GM20431 (cell line): Measurements from ENCODE around the gene ANXA8L1.
"Not testable (repeated sequence)": the region's sequence is repeated elsewhere in the genome, so short reads cannot be mapped to it uniquely, and the experiment has no call there.

ENCODE experiments used
- in situ Hi-C: fragments of 300-500 bp; cut with MseI, MboI; formaldehyde crosslinking; loops from one replicate; pipeline ENCODE4 v1.15.0; 2020; ENCODE audit warnings: low sequenced_read_pairs; ENCODE audit not compliant: unreplicated experiment

ANXA8L1 gene, protein sequence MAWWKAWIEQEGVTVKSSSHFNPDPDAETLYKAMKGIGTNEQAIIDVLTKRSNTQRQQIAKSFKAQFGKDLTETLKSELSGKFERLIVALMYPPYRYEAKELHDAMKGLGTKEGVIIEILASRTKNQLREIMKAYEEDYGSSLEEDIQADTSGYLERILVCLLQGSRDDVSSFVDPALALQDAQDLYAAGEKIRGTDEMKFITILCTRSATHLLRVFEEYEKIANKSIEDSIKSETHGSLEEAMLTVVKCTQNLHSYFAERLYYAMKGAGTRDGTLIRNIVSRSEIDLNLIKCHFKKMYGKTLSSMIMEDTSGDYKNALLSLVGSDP

DNA sequence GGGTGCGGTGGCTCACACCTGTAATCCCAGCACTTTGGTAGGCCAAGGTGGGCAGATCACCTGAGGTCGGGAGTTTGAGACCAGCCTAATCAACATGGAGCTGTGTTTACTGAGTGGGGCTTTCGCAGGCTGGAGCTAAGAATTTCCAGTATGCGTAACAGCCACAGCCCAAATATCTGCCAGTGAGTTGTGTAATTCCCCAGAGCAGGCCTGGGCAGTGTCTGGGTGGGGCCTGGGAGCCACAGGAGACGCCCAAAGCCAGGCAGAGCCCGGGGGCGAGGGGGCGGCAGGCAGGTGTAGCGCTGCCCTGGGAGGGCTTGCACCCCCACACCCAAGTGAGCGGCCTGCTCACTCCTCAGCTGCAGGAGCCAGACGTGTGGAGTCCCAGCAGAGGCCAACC is at the start of gene ANXA8L1:
Gene ANXA8L1, plus strand, starts transcription at position 371 of the 400 bp plus-strand sequence. CDS start 76 bp downstream, outside the sequence.
- in situ Hi-C loops = not testable (repeated sequence)

DNA sequence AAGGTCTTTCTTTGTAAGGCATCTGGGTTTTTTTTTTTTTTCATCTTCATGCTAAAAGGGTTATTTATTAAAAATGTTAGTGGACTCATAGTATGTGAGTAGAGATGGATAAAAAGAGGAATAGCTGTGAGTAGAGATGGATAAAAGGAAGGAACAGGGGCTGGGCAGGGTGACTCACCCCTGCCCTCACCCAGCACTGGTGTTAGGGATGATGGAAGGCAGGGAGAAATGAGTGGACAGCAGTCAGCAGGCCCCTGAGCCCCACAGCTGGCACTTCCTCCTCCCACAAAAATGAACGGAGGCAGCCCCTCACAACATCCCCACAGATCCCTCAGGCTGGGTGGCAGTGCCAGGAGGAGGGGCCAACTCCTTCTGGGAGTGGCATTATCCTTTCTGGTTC is 49.5 kb upstream of the ANXA8L1 start:
- in situ Hi-C loops = no loop called here

GRCh38 chr10:46326971-46327370 is 48.6 kb upstream of the ANXA8L1 start:
- in situ Hi-C loops = no loop called here

- in situ Hi-C loops = no loop called here
Measured at GRCh38 chr10:46327685-46328084, 47.9 kb upstream of the ANXA8L1 start.

DNA sequence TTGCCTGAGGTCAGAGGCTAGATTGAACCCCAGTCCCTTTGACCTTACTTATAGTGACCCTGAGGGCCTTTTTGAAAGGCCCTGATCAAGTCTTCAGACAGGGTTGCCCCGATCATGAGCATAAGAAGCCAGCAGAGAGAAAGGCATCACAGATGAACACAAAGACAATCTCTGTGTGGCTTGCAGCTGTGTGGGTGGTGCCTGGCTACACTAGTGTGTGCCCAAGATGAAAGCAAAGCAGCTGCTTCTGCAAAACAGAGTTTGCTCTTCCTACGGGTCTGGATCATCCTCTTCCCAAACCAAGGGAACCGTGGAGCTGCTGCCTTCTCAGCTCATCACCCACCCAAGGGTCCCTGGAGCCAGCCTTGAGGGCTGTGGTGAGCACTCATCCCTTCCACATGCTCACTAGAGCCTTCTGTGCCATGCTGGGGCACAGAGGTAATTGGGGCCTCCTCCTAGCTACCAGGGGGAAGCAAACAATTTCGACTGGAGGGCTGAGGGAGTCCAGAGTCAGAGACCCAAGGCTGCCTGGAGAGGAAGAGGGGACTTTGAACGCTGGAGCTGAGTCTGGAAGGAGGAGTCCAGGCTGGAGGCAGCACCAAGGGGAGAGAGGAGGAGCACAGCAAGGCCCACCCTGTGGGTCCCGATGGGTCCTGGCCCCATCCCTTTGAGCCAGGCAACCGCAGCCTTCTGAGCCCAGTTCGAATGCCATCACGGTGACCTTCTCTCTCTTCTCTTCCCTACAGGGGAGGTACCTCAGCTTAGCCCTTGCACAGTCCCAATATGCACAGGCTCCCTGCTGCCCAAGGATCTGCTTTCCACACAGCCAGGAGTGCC is 46.5 kb upstream of the ANXA8L1 start:
- in situ Hi-C loops = no loop called here

GRCh38 chr10:46329690-46330016 is 45.9 kb upstream of the ANXA8L1 start:
- in situ Hi-C loops = no loop called here

- in situ Hi-C loops = no loop called here
Measured at GRCh38 chr10:46330894-46331293, 44.7 kb upstream of the ANXA8L1 start.

DNA sequence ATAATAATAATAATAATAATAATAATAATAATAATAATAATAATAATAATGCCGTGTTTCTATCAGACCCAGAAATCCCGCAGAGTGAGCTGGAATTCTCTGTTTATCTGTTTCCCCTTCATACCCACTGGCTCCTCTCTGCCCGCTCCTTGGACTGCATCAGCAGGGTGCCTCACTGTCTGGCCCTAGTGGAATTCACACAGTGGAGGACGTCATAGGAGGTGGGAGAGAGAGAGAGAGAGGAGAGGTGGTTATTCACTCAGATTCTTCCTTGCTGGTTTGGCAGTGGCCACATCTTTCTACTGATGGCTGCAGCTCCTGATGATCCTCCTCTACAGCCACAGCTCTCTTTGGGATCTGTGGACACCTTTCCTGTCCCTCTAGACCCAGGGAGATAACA is 10.1 kb upstream of the ANXA8L1 start:
- in situ Hi-C loops = not testable (repeated sequence)

DNA sequence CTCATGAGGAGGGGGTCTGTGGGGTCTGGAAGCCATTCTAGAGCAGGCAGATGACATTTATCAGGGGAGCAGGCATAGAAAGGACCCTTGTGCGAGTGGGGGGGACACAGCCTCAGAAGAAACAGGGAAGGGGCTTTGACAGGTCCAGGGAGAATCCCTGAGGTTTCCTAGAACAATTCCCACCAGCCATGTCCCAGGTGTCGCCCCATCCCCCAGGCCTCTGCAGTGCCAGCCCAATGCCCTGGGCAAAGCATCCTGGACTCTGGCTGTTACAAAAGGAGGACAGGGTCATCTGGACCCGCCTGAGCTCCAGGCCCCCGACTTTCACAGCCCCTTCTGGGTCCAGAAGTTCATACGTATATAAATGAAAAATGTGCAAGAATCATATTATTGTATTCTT is 8.4 kb upstream of the ANXA8L1 start:
- in situ Hi-C loops = not testable (repeated sequence)

GRCh38 chr10:46367666-46368240 is 7.8 kb upstream of the ANXA8L1 start:
- in situ Hi-C loops = not testable (repeated sequence)

- in situ Hi-C loops = not testable (repeated sequence)
Measured at GRCh38 chr10:46368956-46369355, 6.6 kb upstream of the ANXA8L1 start.

DNA sequence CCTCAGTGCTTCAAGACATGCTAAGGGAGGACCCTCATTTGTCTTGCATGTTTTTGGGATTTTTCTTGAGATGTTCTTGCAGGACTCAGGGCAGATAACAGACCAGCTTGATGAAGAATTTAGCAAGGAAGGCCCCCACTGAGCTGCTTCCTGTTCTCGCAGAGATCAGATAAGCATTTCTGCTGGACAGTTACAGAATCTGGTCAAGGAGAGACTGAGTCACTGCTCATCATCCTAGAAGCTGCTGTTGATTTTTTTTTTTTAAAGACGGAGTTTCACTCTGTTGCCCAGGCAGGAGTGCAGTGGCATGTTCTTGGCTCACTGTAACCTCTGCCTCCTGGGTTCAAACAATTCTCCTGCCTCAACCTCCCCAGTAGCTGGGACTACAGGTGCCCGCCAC is 1.2 kb upstream of the ANXA8L1 start:
- in situ Hi-C loops = not testable (repeated sequence)

- in situ Hi-C loops = not testable (repeated sequence)
Measured at GRCh38 chr10:46377022-46377421, 1.4 kb downstream of the ANXA8L1 start.

GRCh38 chr10:46377651-46378050 is 2.1 kb downstream of the ANXA8L1 start:
- in situ Hi-C loops = not testable (repeated sequence)

- in situ Hi-C loops = not testable (repeated sequence)
Measured at GRCh38 chr10:46378108-46378507, 2.5 kb downstream of the ANXA8L1 start.

DNA sequence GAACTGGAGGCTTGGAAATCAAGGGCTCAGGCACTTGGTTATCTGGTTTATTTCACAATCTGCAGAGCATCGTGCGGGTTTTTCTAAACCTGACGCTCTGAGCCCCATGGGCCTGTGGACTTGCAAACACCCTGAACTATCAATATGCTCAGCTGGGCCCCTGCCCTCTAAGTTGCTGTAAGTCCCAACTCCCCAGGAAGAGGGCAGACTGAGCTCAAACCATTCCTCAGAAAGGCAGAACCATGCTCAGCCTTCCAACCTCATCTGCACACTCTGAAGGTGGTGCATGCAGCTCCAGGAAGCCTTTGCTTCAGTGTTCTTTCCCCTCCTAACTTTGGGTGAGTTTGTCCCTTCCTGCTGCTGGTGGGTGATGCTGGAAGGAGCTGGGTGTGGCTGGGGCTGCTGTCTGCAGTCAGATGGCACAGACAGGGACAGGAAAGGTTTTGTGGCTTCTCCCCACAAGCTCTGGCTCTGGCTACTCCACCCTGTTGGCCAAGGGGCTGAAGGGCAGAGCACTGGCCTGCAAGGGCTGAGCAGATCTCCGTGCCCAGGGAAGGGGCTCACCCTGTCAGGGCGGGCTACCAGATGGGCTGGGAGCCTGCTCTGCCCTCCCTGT is 3.8 kb downstream of the ANXA8L1 start:
- in situ Hi-C loops = not testable (repeated sequence)

GRCh38 chr10:46385858-46386257 is 10.3 kb downstream of the ANXA8L1 start:
- in situ Hi-C loops = not testable (repeated sequence)

- in situ Hi-C loops = not testable (repeated sequence)
Measured at GRCh38 chr10:46386694-46387093, 11.1 kb downstream of the ANXA8L1 start.

DNA sequence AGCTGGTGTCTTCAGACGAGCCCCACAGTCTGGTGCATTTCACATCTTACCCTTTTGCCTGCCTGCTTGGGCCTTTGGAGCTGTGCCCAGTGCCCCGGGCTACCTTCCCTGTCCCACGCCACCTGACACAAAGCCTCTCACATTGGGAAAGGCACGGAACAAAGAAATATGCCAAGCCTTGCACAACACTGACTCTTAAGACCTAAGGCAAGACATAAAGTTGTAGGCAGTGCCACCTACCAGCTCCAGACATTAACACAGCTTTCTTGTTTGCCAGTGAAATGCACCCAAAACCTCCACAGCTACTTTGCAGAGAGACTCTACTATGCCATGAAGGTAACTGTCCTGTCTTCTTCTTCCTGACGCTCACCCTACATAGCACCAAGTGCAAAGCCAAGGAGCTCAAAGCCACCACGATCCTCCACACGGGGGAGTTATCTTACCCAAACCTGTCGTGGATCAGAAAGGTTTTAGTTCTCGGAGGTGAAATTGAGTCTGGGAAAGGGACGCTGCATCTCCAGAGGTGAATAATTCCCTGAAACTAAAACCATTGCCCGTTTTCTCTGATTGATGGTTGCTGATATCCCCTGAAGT is 11.8 kb downstream of the ANXA8L1 start:
- in situ Hi-C loops = not testable (repeated sequence)

GRCh38 chr10:46391422-46391821 is 15.8 kb downstream of the ANXA8L1 start:
- in situ Hi-C loops = not testable (repeated sequence)
